ENCODE data around the gene SLC17A9.

- TF ChIP-seq CTCF (IDR thresholded peaks at IDR 0.05) (no peak), POLR2A (IDR thresholded peaks at IDR 0.05) (no peak), POLR2AphosphoS5 (IDR thresholded peaks at IDR 0.05) (no peak)
Observed at GRCh38 chr20:62906209-62906608, 46.3 kb upstream of the SLC17A9 start.
